T-helper 1 cell treated with Interleukin-12 subunit alpha and Interleukin-12 subunit beta and Interleukin-4 antibody, amounts not matched to agents 30 ng/mL and 1 ng/mL, for 36 hours (primary cell): Measurements from ENCODE around the gene CCDC127. TPM values are rescaled to one million over a fixed set of nuclear protein-coding genes. Genes with fewer than 3 reads are reported as not detected.
"Not testable (repeated sequence)": the region's sequence is repeated elsewhere in the genome, so short reads cannot be mapped to it uniquely, and the experiment has no call there.

Experiments
- intact Hi-C: fragments of 100-400 bp; cut with micrococcal nuclease; formaldehyde crosslinking; loops from one replicate; pipeline ENCODE4 v1.15.1; 2024
- total RNA-seq: library from RNA; stranded (reverse); gene quantifications from 2 replicates; pipeline ENCODE4 v1.2.3, GENCODE V29; 2022

CCDC127 gene
- 6.0 and 6.2 TPM in 2 replicates for total RNA-seq

GRCh38 chr5:217494-218456 lies at the start of gene CCDC127, which contains the start of gene SDHA:
Gene CCDC127 (minus strand): TSS chr5:218153. CDS start chr5:216849, 1,304 bp downstream.
Gene SDHA (plus strand): TSS chr5:218320. CDS start chr5:218356, 36 bp downstream.
- intact Hi-C loops: loop anchor here (1.0 to 5.0 kb wide), 7 partner anchors 29 to 1575 kb away; partner anchors contain the start of genes CEP72 and EXOC3

- intact Hi-C loops: no loop called here
These were observed 49.8 kb upstream of the CCDC127 start for GRCh38 chr5:267716-268115.

- intact Hi-C loops: not testable (repeated sequence)
These were observed 48.5 kb upstream of the CCDC127 start for GRCh38 chr5:266311-267026.

DNA sequence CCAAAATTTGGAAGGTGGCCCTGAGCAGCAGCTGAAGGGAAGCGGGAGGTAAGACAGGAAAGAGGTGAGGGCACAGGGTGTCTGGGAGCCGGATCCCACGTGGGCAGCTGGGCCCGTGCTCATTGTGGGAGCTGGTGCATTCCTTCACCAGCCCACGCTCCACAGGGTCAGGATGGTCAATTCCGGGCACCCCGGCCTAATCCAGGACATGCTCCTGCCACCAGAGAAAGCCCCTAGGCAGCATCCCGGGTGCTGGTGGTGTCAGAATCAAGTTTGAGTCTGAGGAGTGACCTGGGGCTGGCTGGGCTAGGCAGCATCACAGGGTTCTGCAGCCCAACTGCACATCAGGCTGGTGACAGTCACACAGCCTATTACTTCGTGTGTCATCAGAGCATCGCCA lies 46.4 kb upstream of the CCDC127 start:
- intact Hi-C loops: no loop called here

GRCh38 chr5:263275-263974 lies 45.5 kb upstream of the CCDC127 start:
- intact Hi-C loops: not testable (repeated sequence)

- intact Hi-C loops: no loop called here
These were observed 39.2 kb upstream of the CCDC127 start for GRCh38 chr5:257148-257547.

DNA sequence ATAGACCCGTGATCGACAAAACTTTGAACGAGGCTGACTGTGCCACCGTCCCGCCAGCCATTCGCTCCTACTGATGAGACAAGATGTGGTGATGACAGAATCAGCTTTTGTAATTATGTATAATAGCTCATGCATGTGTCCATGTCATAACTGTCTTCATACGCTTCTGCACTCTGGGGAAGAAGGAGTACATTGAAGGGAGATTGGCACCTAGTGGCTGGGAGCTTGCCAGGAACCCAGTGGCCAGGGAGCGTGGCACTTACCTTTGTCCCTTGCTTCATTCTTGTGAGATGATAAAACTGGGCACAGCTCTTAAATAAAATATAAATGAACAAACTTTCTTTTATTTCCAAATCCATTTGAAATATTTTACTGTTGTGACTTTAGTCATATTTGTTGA lies 38.4 kb upstream of the CCDC127 start:
- intact Hi-C loops: not testable (repeated sequence)

- intact Hi-C loops: not testable (repeated sequence)
These were observed 37.2 kb upstream of the CCDC127 start for GRCh38 chr5:255116-255515.

GRCh38 chr5:254322-254721 lies 36.4 kb upstream of the CCDC127 start:
- intact Hi-C loops: not testable (repeated sequence)

DNA sequence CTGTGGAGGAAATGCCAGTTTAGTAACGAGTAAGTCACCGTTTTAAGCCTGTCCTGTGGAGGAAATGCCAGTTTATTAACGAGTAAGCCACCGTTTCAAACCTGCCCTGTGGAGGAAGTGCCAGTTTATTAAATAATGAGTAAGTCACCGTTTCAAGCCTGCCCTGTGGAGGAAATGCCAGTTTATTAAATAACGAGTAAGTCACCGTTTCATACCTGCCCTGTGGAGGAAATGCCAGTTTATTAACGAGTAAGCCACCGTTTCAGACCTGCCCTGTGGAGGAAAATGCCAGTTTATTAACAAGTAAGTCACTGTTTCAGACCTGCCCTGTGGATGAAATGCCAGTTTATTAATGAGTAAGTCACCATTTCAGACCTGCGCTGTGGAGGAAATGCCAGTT lies 34.6 kb upstream of the CCDC127 start:
- intact Hi-C loops: no loop called here

DNA sequence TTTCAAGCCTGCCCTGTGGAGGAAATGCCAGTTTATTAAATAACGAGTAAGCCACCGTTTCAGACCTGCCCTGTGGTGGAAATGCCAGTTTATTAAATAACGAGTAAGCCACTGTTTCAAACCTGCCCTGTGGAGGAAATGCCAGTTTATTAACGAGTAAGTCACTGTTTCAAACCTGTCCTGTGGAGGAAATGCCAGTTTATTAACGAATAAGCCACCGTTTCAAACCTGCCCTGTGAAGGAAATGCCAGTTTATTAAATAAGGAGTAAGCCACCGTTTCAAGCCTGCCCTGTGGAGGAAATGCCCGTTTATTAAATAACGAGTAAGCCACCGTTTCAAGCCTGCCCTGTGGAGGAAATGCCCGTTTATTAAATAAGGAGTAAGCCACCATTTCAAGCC lies 34.0 kb upstream of the CCDC127 start:
- intact Hi-C loops: not testable (repeated sequence)

GRCh38 chr5:251538-251937 lies 33.6 kb upstream of the CCDC127 start:
- intact Hi-C loops: not testable (repeated sequence)

DNA sequence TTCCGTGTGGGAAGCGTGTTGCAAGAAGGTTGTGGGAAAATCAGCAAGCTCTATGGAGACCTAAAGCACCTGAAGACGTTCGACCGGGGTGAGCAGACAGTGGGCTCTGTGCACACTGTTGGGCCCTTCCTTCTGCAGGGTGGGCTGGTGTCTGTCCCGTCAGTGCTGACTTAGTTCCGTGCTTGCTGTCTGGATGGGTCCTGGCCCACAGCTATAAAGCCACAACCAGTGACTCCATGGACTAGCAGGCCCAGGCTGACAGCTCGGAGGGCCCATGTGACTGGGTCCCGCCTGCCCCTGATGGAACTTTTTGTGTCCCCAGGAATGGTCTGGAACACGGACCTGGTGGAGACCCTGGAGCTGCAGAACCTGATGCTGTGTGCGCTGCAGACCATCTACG lies 33.1 kb upstream of the CCDC127 start:
- intact Hi-C loops: not testable (repeated sequence)

GRCh38 chr5:250396-250795 lies 32.4 kb upstream of the CCDC127 start:
- intact Hi-C loops: not testable (repeated sequence)

GRCh38 chr5:245717-246116 lies 27.8 kb upstream of the CCDC127 start:
- intact Hi-C loops: not testable (repeated sequence)

DNA sequence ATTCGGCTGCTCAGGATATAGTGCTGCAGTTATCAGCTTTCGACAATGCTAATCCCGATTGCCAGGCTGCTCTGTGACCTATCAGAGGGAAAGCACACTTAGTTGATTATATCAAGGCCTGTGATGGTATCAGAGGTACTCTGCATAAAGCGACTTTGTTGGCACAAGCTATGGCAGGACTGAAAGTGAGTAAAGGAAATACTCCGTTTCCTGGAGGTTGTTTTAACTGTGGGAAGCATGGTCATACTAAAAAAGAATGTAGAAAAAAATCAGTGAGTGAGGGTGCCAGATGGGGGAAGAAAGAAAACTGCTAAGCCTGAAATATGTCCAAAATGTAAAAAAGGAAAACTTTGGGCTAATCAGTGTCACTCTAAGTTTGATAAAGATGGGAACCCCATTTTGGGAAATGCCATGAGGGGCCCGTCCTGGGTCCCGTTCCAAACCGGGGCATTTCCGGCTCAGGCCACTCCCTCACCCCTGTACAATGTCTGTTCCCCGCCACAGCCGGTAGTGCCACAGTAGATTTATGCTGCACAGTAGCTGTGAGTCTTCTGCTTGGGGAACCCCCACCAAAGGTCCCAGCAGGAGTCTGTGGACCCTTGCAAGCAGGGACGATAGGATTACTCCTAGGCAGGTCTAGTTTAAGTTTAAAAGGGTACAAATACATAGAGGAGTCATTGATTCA lies 25.9 kb upstream of the CCDC127 start:
- intact Hi-C loops: loop anchor here (1.0 kb wide), 1 partner anchor 27 kb away; the partner anchor contains the start of gene PDCD6

GRCh38 chr5:241045-241669 lies 23.2 kb upstream of the CCDC127 start:
- intact Hi-C loops: not testable (repeated sequence)

DNA sequence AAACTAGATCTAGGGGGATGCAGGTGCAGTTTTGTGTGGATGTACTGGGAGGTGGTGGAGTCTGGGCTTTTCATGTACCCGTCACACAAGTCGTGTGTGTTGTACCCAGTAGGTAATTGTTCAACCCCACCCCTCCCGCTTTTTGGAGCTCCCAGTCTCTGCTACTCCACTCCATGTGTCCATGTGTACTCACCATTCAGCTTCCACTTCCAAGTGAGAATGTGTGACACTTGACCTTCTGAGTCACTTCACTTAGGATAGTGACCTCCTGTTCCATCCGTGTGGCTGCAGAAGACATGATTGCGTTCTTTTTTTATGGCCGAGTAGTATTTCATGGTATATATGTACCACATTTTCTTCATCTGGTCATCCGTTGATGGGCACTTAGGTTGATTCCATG lies 22.6 kb upstream of the CCDC127 start:
- intact Hi-C loops: not testable (repeated sequence)

DNA sequence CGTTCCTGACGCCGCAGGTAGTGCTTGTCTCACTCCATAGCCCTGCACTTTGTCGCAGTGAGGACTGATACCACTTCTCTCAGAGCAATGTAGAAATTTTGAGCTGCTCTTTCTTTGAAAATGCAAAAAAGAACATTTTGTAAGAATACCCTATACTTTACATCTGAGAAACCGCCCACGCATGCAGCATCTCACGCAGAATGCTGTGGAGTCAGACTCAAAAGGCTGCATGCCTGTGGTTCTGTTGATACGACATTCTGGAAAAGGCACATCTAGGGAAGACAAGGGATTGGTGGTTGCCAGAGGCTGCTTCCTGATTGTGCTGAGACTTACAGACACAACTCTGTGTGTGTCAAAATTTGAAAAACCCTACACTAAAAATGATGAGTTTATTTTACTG lies 20.0 kb upstream of the CCDC127 start:
- intact Hi-C loops: not testable (repeated sequence)

DNA sequence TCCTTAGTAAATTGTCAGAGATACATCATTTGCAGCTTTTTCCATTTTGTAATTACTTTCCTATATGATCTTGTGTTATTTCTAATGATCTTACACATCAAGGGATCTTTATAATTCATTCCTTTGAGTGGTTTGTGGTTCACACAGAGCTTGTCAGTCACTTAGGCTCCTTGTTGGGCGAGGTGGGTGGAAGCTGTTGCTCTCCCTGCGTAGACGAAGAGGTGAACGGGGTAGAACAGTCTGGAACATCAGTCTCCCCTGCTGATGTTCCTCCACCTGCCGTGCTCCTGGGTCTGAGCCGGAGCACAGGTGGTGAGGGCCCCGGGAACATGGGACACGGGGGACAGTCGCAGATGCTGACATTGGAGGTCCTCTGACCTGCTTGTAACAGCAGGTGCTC lies 17.6 kb upstream of the CCDC127 start:
- intact Hi-C loops: not testable (repeated sequence)
